GM06990 (cell line): ENCODE results near the gene OR2AG2.

Experiments used
- DNase-seq: peaks from one replicate; pipeline ENCODE4 v3.0.0-alpha.2; 2011; ENCODE audit not compliant: insufficient read length; ENCODE audit errors: extremely low read depth
- H3K27me3 ChIP-seq: replicated peaks from 2 replicates; pipeline ENCODE4 v1.6.0; 2011; ENCODE audit warnings: low read length; ENCODE audit not compliant: control insufficient read depth, insufficient read depth
- H3K36me3 ChIP-seq: 2 replicates; pipeline ENCODE4 v1.5.1; 2011; ENCODE audit warnings: low read length; ENCODE audit not compliant: control insufficient read depth, insufficient read depth
- H3K4me3 ChIP-seq: replicated peaks from 2 replicates; pipeline ENCODE4 v1.5.1; 2011; ENCODE audit warnings: low read depth, mild to moderate bottlenecking, control low read depth, low read length
- CTCF ChIP-seq: IDR thresholded peaks from 2 replicates; pipeline ENCODE4 v1.5.1; 2011; ENCODE audit warnings: low read length, control low read depth, mild to moderate bottlenecking, inconsistent platforms; ENCODE audit not compliant: insufficient read depth, poor library complexity, severe bottlenecking

Gene OR2AG2

DNA sequence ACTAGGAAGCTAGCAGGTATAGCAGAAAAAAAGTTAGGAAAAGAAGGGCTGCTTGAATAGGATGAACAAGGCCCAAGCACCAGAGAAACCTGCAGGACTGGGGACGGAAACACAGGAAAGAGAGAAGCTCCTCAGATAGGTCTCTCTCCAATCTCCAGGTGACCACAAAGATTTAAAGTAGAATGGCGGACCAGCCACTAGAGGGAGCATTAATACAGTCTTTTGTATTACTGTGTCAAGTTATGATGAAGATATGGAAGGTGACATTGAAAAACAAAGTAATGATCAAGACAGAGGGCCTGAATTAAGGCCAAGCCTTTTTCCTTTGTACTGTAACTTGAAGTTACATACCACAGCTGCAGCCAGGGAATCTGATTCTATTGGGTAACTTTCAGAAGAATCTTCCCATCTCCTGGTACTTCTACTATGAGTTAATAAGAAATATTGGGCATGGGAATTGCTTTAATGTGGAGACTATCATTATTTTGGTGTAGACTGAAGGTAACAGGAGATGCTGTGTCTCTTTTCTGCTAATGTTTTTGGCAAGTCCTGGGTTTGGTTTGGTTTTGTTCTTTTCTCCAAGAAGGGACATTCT, 33.8 kb downstream of the OR2AG2 start:
- Histone ChIP-seq H3K4me3 (no peak overlapping the region), H3K27me3 (no peaks in the 10 kb centered on the region), H3K36me3 (peaks cover 2% of the 10 kb centered on the region; the same call in 1 of the 2 replicates)
- no peak for DNase-seq
- peak; percentile 65 for TF ChIP-seq CTCF

DNA sequence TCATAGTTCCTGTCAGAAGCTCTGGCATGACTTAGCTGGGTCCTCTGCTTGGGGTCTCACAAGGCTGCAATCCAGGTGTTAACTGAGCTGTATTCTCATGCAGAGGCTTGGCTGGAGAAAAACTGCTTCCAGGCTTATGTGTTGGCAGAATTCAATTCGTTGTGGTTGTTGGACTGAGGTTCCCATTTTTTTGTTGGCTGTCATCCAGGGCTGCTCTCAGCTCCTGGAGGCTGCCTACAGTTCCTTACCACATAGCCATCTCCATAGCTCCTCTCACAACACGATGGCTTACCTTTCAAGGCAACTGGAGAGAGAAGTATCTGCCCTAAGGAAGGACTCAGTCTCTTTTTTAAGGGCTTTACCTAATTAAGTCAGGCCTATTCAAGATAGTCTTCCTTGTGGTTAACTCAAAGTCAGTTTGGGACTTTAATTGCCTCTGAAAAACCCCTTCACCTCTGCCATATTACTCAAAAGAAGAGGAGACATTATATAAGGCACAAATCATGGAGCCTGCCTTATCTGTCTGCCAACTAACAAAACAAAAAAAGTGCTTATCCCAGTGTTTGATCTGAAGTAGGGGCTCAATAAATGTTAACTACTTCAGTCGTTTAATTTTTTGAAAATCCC, 35.2 kb downstream of the OR2AG2 start:
- no peak for DNase-seq
- Histone ChIP-seq H3K27me3 (no peaks in the 10 kb centered on the region), H3K36me3 (peaks cover 2% of the 10 kb centered on the region; the same call in 1 of the 2 replicates), H3K4me3 (no peak overlapping the region)
- TF ChIP-seq CTCF, result no peak

DNA sequence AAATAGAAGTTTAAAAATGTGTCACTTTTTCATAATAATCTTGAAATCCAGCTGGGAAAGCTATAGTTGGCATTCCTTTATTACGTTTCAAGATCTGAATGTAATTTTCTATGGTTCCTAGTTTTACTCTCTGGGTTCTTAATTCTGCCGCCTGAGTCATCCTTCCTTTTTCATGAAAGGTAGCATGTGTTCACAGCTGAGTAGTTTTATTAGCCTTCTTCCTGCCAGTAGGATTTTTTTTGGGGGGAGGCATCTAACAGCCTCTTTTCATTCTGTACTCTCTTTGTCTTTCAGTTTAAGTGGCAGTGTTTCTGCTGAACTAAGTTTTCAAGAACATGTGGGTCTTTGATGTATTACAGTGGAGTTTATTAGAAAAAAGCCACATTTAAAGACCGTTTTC, 36.5 kb downstream of the OR2AG2 start:
- no peak for TF ChIP-seq CTCF
- H3K27me3 ChIP-seq, result no peaks in the 10 kb centered on the region
- no peak overlapping the region for H3K4me3 ChIP-seq
- no peak for DNase-seq
- H3K36me3 ChIP-seq, result peaks cover 2% of the 10 kb centered on the region; the same call in 1 of the 2 replicates

DNA sequence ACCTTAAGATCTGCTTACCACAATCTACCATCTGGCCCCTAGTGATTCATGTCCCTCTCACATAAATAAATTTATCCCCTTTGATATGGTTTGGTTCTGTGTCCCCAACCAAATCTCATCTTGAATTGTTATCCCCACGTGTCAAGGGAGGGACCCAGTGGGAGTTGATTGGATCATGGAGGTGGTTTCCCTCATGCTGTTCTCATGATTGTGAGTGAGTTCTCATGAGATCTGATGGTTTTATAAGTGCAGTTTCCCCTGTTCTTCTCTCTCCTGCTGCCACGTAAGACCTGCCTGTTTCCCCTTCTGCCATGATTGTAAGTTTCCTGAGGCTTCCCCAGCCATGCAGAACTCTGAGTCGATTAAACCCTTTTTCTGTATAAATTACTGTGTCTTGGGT, 37.2 kb downstream of the OR2AG2 start:
- Histone ChIP-seq H3K36me3 (peaks cover 2% of the 10 kb centered on the region; the same call in 1 of the 2 replicates), H3K4me3 (no peak overlapping the region), H3K27me3 (no peaks in the 10 kb centered on the region)
- TF ChIP-seq CTCF, result no peak
- no peak for DNase-seq

- Histone ChIP-seq H3K27me3 (no peaks in the 10 kb centered on the region), H3K4me3 (no peak overlapping the region), H3K36me3 (peaks cover 2% of the 10 kb centered on the region; the same call in 1 of the 2 replicates)
- no peak for TF ChIP-seq CTCF
- DNase-seq, result no peak
These were observed 38.2 kb downstream of the OR2AG2 start for GRCh38 chr11:6733326-6734275.
